Measurements from ENCODE around the gene D2HGDH.

GRCh38 chr2:241777170-241777685, 42.8 kb downstream of the D2HGDH start:
- TF ChIP-seq HDAC2 (IDR thresholded peaks at IDR 0.05): no peak
- TF ChIP-seq EZH2 (IDR thresholded peaks at IDR 0.05; ENCODE audit: borderline replicate concordance, control insufficient read depth, low read depth, low read length): no peak
- no peak for TF ChIP-seq BRCA1 (IDR thresholded peaks at IDR 0.05; ENCODE audit: low read depth, low read length)
- no peak for TF ChIP-seq ZNF274 (IDR thresholded peaks at IDR 0.05; ENCODE audit: insufficient read depth, insufficient read length)
- TF ChIP-seq POLR2A (IDR thresholded peaks at IDR 0.05; ENCODE audit: low read depth, low read length): no peak
- no peak for TF ChIP-seq CTCF (IDR thresholded peaks at IDR 0.05 in 2 of 3, conservative IDR thresholded peaks at IDR 0.05 in 1 of 3; ENCODE audit: control insufficient read depth in 2 of 3, extremely low read depth in 1 of 3, insufficient read depth in 1 of 3, low read depth in 3 of 3, low read length in 3 of 3)
- TF ChIP-seq BACH1 (IDR thresholded peaks at IDR 0.05; ENCODE audit: borderline replicate concordance): no peak
- TF ChIP-seq EP300 (IDR thresholded peaks at IDR 0.05; ENCODE audit: borderline replicate concordance in 1 of 2, control insufficient read depth in 1 of 2, low read depth in 2 of 2, low read length in 2 of 2): no peak
- no peak for TF ChIP-seq SMC3 (IDR thresholded peaks at IDR 0.05; ENCODE audit: borderline replicate concordance, low read length)
- TF ChIP-seq YY1 (IDR thresholded peaks at IDR 0.05; ENCODE audit: low read depth, low read length): no peak
